Liver (tissue), 3 donors: ENCODE results near the gene SLC25A28.
A peak's percentile ranks its signal among the peaks of the same experiment; 100 is the strongest.

Experiments
- EGR1 ChIP-seq, 2 donors: IDR thresholded peaks; 2 replicates each; pipeline ENCODE4 v1.6.1; 2016 to 2018; ENCODE audit warnings: antibody characterized with exemption in 2 of 2, low read depth in 2 of 2
- HNF4G ChIP-seq: IDR thresholded peaks from 2 replicates; pipeline ENCODE4 v1.6.1; 2016; ENCODE audit warnings: antibody characterized with exemption
- MAX ChIP-seq: IDR thresholded peaks from 2 replicates; pipeline ENCODE4 v1.6.1; 2016; ENCODE audit warnings: antibody characterized with exemption
- RXRA ChIP-seq, 2 donors: IDR thresholded peaks; 2 replicates each; pipeline ENCODE4 v1.6.1; 2017 to 2018; ENCODE audit warnings: antibody characterized with exemption in 2 of 2, mild to moderate bottlenecking in 1 of 2
- SP1 ChIP-seq: IDR thresholded peaks from 2 replicates; pipeline ENCODE4 v1.6.1; 2018; ENCODE audit warnings: antibody characterized with exemption, mild to moderate bottlenecking
- YY1 ChIP-seq: IDR thresholded peaks from 2 replicates; pipeline ENCODE4 v1.6.1; 2016; ENCODE audit warnings: antibody characterized with exemption, mild to moderate bottlenecking
- TF ChIP-seq, protein P1 (sequence below): fragments of 150-350 bp; IDR thresholded peaks from 2 replicates; pipeline ENCODE4 v1.5.1; 2017; ENCODE audit warnings: improper control_type of control experiment, low read depth, low read length; ENCODE audit not compliant: missing input control
- TF ChIP-seq, protein P2 (sequence below): IDR thresholded peaks from 2 replicates; pipeline ENCODE4 v1.6.1; 2016; ENCODE audit warnings: antibody characterized with exemption
- TF ChIP-seq, protein P3 (sequence below): IDR thresholded peaks from 2 replicates; pipeline ENCODE4 v1.6.1; 2016; ENCODE audit warnings: antibody characterized with exemption, mild to moderate bottlenecking
- TF ChIP-seq, protein P4 (sequence below): IDR thresholded peaks from 2 replicates; pipeline ENCODE4 v1.6.1; 2016; ENCODE audit warnings: antibody characterized with exemption
- donor health status: healthy.
- donor health status: healthy.

DNA sequence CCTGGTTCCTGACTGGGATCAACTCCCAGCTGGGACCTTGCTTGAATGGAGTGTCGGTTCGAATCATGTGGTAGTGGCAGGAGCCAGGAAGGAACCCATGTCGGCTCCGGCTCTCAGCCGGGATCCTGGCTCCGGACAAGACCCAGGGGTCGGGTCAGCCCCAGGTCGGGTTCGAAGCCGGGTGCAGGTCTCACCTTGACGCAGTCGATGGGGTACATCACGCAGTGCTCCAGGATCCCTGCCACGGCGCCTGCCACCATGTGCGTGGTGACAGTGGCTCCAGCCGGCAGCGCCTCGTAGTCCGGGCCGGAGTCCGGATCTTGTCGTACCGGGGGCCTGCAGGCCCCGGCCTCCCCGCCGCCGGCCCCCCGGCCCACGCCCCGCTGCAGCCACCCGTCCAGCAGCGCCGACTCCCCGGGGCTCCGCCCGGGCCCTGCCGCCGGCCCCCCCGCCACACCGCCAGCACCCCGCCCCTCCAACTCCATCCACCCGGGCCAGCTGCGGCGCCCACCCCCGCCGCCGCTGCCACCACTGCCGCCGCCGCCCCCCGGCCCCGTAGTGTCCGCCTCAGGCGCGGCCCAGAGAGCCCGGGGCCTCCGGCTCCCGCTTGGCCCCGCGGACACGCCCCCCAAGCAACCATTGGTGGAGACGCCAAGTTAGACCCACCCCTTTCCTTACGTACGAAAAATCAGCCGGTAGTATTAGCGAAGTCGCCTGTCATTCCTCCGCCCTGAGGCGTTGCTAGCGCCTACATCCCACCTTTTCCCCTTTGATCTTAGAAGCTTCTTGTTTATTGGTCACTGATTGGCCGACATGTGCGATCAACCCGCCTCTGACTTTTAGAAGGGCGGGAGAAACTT is at the start of gene SLC25A28:
- TF ChIP-seq, protein P1, sequence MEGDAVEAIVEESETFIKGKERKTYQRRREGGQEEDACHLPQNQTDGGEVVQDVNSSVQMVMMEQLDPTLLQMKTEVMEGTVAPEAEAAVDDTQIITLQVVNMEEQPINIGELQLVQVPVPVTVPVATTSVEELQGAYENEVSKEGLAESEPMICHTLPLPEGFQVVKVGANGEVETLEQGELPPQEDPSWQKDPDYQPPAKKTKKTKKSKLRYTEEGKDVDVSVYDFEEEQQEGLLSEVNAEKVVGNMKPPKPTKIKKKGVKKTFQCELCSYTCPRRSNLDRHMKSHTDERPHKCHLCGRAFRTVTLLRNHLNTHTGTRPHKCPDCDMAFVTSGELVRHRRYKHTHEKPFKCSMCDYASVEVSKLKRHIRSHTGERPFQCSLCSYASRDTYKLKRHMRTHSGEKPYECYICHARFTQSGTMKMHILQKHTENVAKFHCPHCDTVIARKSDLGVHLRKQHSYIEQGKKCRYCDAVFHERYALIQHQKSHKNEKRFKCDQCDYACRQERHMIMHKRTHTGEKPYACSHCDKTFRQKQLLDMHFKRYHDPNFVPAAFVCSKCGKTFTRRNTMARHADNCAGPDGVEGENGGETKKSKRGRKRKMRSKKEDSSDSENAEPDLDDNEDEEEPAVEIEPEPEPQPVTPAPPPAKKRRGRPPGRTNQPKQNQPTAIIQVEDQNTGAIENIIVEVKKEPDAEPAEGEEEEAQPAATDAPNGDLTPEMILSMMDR = no peak
- TF ChIP-seq, protein P2, sequence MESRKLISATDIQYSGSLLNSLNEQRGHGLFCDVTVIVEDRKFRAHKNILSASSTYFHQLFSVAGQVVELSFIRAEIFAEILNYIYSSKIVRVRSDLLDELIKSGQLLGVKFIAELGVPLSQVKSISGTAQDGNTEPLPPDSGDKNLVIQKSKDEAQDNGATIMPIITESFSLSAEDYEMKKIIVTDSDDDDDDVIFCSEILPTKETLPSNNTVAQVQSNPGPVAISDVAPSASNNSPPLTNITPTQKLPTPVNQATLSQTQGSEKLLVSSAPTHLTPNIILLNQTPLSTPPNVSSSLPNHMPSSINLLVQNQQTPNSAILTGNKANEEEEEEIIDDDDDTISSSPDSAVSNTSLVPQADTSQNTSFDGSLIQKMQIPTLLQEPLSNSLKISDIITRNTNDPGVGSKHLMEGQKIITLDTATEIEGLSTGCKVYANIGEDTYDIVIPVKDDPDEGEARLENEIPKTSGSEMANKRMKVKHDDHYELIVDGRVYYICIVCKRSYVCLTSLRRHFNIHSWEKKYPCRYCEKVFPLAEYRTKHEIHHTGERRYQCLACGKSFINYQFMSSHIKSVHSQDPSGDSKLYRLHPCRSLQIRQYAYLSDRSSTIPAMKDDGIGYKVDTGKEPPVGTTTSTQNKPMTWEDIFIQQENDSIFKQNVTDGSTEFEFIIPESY = no peak
- TF ChIP-seq, protein P3, sequence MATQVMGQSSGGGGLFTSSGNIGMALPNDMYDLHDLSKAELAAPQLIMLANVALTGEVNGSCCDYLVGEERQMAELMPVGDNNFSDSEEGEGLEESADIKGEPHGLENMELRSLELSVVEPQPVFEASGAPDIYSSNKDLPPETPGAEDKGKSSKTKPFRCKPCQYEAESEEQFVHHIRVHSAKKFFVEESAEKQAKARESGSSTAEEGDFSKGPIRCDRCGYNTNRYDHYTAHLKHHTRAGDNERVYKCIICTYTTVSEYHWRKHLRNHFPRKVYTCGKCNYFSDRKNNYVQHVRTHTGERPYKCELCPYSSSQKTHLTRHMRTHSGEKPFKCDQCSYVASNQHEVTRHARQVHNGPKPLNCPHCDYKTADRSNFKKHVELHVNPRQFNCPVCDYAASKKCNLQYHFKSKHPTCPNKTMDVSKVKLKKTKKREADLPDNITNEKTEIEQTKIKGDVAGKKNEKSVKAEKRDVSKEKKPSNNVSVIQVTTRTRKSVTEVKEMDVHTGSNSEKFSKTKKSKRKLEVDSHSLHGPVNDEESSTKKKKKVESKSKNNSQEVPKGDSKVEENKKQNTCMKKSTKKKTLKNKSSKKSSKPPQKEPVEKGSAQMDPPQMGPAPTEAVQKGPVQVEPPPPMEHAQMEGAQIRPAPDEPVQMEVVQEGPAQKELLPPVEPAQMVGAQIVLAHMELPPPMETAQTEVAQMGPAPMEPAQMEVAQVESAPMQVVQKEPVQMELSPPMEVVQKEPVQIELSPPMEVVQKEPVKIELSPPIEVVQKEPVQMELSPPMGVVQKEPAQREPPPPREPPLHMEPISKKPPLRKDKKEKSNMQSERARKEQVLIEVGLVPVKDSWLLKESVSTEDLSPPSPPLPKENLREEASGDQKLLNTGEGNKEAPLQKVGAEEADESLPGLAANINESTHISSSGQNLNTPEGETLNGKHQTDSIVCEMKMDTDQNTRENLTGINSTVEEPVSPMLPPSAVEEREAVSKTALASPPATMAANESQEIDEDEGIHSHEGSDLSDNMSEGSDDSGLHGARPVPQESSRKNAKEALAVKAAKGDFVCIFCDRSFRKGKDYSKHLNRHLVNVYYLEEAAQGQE = no peak
- TF ChIP-seq SP1 (peak; percentile 95), RXRA (IDR thresholded peaks at IDR 0.05) (peak; percentile 67 to 71), MAX (peak; percentile 79), EGR1 (IDR thresholded peaks at IDR 0.05; ENCODE audit: low read depth in 2 of 2) (no peak), YY1 (no peak), HNF4G (no peak)
- TF ChIP-seq, protein P4, sequence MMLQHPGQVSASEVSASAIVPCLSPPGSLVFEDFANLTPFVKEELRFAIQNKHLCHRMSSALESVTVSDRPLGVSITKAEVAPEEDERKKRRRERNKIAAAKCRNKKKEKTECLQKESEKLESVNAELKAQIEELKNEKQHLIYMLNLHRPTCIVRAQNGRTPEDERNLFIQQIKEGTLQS = no peak
